VCaP (cell line): ENCODE data around the gene TAOK3.
A peak's percentile ranks its signal among the peaks of the same experiment; 100 is the strongest.

Source experiments
- H3K27ac ChIP-seq: fragments of 450-650 bp; 2 replicates; pipeline ENCODE4 v1.5.1; 2017
- TF ChIP-seq, protein P1 (sequence below): fragments of 450-650 bp; conservative IDR thresholded peaks from 2 replicates; pipeline ENCODE4 v1.5.1; 2017; ENCODE audit warnings: mild to moderate bottlenecking, moderate library complexity

The TAOK3 gene

DNA sequence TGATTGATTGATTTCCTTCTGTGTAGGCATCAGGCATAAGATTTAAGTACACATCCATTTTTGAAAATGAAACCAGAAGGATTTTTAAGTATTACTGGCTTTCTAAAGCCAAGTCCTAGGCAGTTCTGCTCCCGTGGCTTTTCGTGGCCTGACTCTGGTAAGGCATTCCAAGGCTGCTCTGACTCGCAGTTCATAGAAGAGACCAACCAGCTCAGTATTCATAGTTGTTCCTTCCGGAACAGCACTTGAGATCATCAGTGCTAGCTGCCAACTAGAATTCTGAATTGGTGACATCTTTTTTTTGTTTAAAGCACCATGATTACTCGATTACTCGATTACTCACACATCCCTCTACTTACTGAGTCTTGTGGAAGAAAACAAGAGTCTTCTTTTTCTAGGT lies 29.5 kb upstream of the TAOK3 start:
- TF ChIP-seq, protein P1, sequence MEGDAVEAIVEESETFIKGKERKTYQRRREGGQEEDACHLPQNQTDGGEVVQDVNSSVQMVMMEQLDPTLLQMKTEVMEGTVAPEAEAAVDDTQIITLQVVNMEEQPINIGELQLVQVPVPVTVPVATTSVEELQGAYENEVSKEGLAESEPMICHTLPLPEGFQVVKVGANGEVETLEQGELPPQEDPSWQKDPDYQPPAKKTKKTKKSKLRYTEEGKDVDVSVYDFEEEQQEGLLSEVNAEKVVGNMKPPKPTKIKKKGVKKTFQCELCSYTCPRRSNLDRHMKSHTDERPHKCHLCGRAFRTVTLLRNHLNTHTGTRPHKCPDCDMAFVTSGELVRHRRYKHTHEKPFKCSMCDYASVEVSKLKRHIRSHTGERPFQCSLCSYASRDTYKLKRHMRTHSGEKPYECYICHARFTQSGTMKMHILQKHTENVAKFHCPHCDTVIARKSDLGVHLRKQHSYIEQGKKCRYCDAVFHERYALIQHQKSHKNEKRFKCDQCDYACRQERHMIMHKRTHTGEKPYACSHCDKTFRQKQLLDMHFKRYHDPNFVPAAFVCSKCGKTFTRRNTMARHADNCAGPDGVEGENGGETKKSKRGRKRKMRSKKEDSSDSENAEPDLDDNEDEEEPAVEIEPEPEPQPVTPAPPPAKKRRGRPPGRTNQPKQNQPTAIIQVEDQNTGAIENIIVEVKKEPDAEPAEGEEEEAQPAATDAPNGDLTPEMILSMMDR, result no peak
- no peak overlapping the region for H3K27ac ChIP-seq

DNA sequence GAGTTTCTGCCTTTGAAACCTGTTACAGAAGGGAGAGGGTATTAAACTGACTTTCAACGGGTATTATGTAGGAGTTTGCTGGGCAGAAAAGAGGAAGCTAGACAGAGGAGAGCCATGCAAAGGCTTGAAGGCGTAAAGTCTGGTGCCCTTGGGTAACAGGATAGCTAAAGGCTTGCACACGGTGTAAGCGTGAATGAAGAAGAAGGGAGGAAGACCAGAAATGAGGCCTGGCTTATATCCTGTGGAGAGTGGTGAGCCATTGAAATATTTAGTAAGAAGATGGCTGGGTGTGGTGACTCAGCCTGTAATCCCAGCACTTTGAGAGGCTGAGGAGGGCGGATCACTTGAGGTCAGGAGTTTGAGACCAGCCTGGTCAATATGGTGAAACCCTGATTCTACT lies 26.2 kb upstream of the TAOK3 start:
- TF ChIP-seq, protein P1, result no peak
- no peak overlapping the region for H3K27ac ChIP-seq

DNA sequence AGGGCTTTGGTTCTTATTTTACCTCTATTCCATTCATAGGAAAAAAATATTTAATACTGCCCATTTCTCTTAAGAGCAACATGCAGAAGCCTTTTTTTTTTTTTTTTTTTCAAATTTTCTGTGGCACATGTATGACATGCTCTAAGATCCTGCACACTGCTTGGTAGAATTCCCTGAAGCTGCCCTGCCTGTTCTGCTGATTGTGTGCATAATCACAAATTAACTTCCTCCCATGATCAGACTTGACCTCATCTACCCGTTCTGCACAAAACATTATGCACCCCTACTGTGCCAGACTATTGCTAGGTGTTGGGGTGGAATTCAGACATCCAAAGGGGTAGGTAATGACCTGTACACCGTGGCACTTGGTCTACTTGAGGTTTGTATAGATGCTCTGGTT lies 25.8 kb upstream of the TAOK3 start:
- no peak overlapping the region for H3K27ac ChIP-seq
- TF ChIP-seq, protein P1, result no peak

DNA sequence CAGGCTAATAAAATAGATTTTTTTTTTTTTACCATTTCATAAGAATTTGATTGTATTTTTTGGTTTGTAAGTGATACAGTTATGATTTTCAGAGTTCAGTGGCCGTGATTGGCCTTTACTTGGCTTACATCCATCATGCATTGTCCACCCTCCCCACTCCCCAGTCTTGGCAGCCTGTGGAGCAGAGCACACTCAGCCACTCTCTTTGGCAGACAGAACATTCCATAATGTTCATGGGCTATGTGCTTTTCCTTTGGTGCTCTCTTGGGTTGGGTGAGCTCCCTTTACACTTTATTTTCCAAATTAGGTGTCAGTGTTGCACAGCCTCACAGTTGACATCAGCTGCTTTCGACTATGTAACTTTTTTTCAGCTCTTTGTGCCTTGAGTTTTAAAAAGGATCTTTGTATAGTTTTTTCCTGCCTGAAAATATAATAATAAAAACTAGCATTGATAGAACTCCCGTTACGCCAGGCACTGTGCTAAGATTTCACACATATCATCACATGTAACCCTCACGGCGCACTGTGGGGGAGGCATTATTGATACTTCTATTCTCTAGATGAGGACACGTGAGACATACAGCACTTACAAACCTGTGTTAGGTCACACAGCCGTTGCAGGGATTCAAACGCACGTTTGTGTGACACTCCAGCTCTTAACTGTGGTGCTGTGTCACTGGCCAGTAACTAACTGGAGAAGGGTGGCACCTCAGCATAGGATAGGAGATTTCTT lies 25.2 kb upstream of the TAOK3 start:
- no peak overlapping the region for H3K27ac ChIP-seq
- TF ChIP-seq, protein P1, result no peak

DNA sequence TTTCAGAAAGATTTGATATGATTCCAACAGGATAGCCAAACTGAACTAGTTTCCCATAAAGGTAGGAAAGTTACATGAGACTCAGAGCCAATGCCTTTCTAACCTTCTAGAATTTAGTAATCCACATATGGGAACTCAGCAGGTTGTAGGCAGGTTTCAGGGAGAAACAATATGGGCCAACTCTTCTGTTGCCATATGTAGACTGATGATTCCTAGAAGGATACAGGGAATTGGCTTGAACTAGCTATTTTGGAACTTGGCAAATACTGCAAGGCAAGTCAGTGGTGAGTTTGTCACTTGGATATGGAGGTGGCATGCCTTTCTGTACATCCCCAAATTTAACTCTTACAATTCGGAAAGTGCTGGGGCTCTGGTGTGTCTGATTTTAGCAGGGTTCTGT lies 19.1 kb upstream of the TAOK3 start:
- no peak overlapping the region; the same call in 1 of the 2 replicates for H3K27ac ChIP-seq
- TF ChIP-seq, protein P1, result no peak

DNA sequence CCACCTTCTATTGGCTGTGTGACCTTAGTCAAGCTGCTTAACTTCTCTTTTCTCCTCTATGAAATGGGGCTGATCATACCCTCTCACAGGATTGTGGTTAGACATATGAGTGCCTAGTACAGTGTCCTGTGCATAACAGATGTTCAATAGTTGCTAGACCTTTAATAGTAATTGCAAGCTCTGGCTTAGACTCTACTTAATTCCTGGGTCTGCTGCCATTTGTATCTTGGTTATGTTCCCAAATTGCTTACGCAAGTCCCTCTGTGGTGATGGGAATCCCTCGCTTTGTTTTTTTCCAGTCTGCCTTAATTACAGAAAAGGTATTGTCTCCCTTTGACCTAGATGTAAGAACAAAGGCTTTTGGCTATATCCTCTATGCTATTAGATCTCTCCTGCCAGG lies 18.7 kb upstream of the TAOK3 start:
- no peak overlapping the region for H3K27ac ChIP-seq
- TF ChIP-seq, protein P1, result no peak

DNA sequence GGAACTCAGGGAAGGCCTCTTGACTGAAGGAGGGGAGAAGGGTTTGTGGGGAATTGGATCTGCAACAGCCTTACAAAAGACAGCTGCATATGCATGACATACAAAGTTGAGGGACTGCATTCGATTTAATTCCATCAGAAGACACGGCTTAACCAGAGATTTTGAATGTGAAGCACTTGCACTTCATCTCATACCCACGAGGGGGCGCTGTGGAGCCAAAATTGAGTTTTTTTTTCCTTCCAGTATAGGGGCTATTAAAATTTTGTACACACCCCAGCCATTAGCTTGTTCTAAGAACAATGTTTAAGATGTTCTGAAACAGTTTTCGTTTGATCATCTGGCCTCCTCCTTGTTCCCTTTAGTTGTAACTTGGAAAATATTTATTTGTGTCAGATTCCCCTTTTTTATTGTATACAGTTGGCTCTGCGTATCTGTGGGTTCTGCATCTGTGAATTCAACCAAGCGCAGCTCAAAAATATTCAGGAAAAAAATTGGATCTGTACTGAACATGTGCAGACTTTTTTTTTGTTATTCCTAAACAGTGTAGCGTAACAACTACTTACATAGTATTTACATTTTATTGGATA lies 5.3 kb upstream of the TAOK3 start:
- H3K27ac ChIP-seq, result peak overlapping the region; percentile 95
- TF ChIP-seq, protein P1, result peak; percentile 93
